Astrocyte (in vitro differentiated cells and primary cell): ENCODE measurements around the gene CYYR1.

Source experiments
- EZH2 ChIP-seq: IDR thresholded peaks from 2 replicates; pipeline ENCODE4 v1.6.1; 2012; ENCODE audit warnings: mild to moderate bottlenecking, low read length, inconsistent platforms; ENCODE audit not compliant: insufficient read depth
- TF ChIP-seq, protein P1 (sequence below): IDR thresholded peaks from 2 replicates; pipeline ENCODE4 v1.5.1; 2011; ENCODE audit warnings: low read depth, mild to moderate bottlenecking, inconsistent platforms, low read length, moderate library complexity; ENCODE audit not compliant: insufficient read depth

GRCh38 chr21:26437326-26438009 lies 135.6 kb downstream of the CYYR1 start:
- TF ChIP-seq, protein P1, sequence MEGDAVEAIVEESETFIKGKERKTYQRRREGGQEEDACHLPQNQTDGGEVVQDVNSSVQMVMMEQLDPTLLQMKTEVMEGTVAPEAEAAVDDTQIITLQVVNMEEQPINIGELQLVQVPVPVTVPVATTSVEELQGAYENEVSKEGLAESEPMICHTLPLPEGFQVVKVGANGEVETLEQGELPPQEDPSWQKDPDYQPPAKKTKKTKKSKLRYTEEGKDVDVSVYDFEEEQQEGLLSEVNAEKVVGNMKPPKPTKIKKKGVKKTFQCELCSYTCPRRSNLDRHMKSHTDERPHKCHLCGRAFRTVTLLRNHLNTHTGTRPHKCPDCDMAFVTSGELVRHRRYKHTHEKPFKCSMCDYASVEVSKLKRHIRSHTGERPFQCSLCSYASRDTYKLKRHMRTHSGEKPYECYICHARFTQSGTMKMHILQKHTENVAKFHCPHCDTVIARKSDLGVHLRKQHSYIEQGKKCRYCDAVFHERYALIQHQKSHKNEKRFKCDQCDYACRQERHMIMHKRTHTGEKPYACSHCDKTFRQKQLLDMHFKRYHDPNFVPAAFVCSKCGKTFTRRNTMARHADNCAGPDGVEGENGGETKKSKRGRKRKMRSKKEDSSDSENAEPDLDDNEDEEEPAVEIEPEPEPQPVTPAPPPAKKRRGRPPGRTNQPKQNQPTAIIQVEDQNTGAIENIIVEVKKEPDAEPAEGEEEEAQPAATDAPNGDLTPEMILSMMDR, result no peak
- TF ChIP-seq EZH2, result no peak
